HEK293 (cell line): Measurements from ENCODE around the gene OR4D1.

ENCODE experiments used
- CTCF ChIA-PET: fragments of 350-600 bp; formaldehyde crosslinking; extraction: SDS; loops from one replicate; lab custom pipeline; 2021; ENCODE audit warnings: antibody characterized with exemption; lab: Yijun Ruan, JAX
- POLR2A ChIA-PET: fragments of 300-600 bp; formaldehyde crosslinking; extraction: SDS; loops from one replicate; lab custom pipeline; 2020; ENCODE audit warnings: antibody characterized with exemption, inconsistent platforms; lab: Yijun Ruan, JAX
- H3K27ac ChIP-seq: fragments of 200-500 bp; sonication (Bioruptor generic); 2 replicates; pipeline ENCODE4 v1.5.1; 2014; ENCODE audit warnings: low read depth, low read length, control low read depth, inconsistent platforms; ENCODE audit errors: extremely low read depth
- H3K36me3 ChIP-seq, 2 experiments: fragments of 200-500 bp in 1 of 2; sonication (Bioruptor generic) in 1 of 2; 1 replicate in 1 of 2; 2 replicates in 1 of 2; pipeline ENCODE4 v1.5.1; 2014 to 2017; ENCODE audit warnings: inconsistent platforms in 2 of 2, low read length in 2 of 2; ENCODE audit not compliant: control insufficient read depth in 2 of 2, insufficient read depth in 1 of 2
- H3K4me1 ChIP-seq: fragments of 200-500 bp; sonication (Bioruptor generic); 2 replicates; pipeline ENCODE4 v1.5.1; 2014; ENCODE audit warnings: mild to moderate bottlenecking, low read length, inconsistent platforms; ENCODE audit not compliant: control insufficient read depth, insufficient read depth
- H3K4me3 ChIP-seq: 2 replicates; pipeline ENCODE4 v1.5.1; 2011; ENCODE audit warnings: low read depth, mild to moderate bottlenecking, control low read depth, low read length, moderate library complexity
- H3K9me3 ChIP-seq: fragments of 200-500 bp; sonication (Bioruptor generic); 2 replicates; pipeline ENCODE4 v1.5.1; 2014; ENCODE audit warnings: low read depth, low read length, inconsistent platforms; ENCODE audit not compliant: control insufficient read depth, insufficient read depth
- ATF2 ChIP-seq: fragments of 450-650 bp; formaldehyde crosslinking; IDR thresholded peaks from 2 replicates; pipeline ENCODE4 v1.5.1; 2016; ENCODE audit warnings: missing biosample characterization, missing genetic modification characterization, low read depth
- OSR2 ChIP-seq: fragments of 450-650 bp; formaldehyde crosslinking; IDR thresholded peaks from 2 replicates; pipeline ENCODE4 v1.5.1; 2016; ENCODE audit warnings: missing biosample characterization, missing genetic modification characterization
- PATZ1 ChIP-seq: fragments of 450-650 bp; formaldehyde crosslinking; IDR thresholded peaks from 2 replicates; pipeline ENCODE4 v1.5.1; 2016; ENCODE audit warnings: missing biosample characterization, missing genetic modification characterization
- SALL2 ChIP-seq: fragments of 450-650 bp; formaldehyde crosslinking; IDR thresholded peaks from 2 replicates; pipeline ENCODE4 v1.5.0; 2017; ENCODE audit warnings: missing biosample characterization, mild to moderate bottlenecking, missing genetic modification characterization, borderline replicate concordance
- TSHZ1 ChIP-seq: fragments of 450-650 bp; formaldehyde crosslinking; IDR thresholded peaks from 2 replicates; pipeline ENCODE4 v1.5.1; 2016; ENCODE audit warnings: missing biosample characterization, missing genetic modification characterization, borderline replicate concordance
- ZBTB48 ChIP-seq: fragments of 450-650 bp; formaldehyde crosslinking; IDR thresholded peaks from 2 replicates; pipeline ENCODE4 v1.5.1; 2016; ENCODE audit warnings: missing biosample characterization, missing genetic modification characterization
- ZEB2 ChIP-seq: fragments of 450-650 bp; formaldehyde crosslinking; IDR thresholded peaks from 2 replicates; pipeline ENCODE4 v1.5.1; 2016; ENCODE audit warnings: missing biosample characterization, missing genetic modification characterization
- ZNF138 ChIP-seq: fragments of 450-650 bp; formaldehyde crosslinking; IDR thresholded peaks from 2 replicates; pipeline ENCODE4 v1.5.1; 2016; ENCODE audit warnings: missing biosample characterization, missing genetic modification characterization, borderline replicate concordance
- ZNF16 ChIP-seq: fragments of 450-650 bp; formaldehyde crosslinking; IDR thresholded peaks from 2 replicates; pipeline ENCODE4 v1.5.1; 2016; ENCODE audit warnings: low read depth, missing biosample characterization, missing genetic modification characterization
- ZNF174 ChIP-seq: fragments of 450-650 bp; formaldehyde crosslinking; IDR thresholded peaks from 2 replicates; pipeline ENCODE4 v1.5.0; 2017; ENCODE audit warnings: missing biosample characterization, mild to moderate bottlenecking, missing genetic modification characterization
- ZNF398 ChIP-seq: fragments of 450-650 bp; formaldehyde crosslinking; IDR thresholded peaks from 2 replicates; pipeline ENCODE4 v1.5.1; 2017; ENCODE audit warnings: missing biosample characterization, missing genetic modification characterization
- ZNF423 ChIP-seq: fragments of 450-650 bp; formaldehyde crosslinking; IDR thresholded peaks from 2 replicates; pipeline ENCODE4 v1.5.1; 2016; ENCODE audit warnings: missing biosample characterization, missing genetic modification characterization
- ZNF518A ChIP-seq: fragments of 450-650 bp; formaldehyde crosslinking; conservative IDR thresholded peaks from 2 replicates; pipeline ENCODE4 v1.5.1; 2016; ENCODE audit warnings: low read depth, missing biosample characterization, missing genetic modification characterization
- ZNF610 ChIP-seq: fragments of 450-650 bp; formaldehyde crosslinking; IDR thresholded peaks from 2 replicates; pipeline ENCODE4 v1.5.1; 2016; ENCODE audit warnings: missing biosample characterization, missing genetic modification characterization, borderline replicate concordance
- ZNF624 ChIP-seq: fragments of 450-650 bp; formaldehyde crosslinking; IDR thresholded peaks from 2 replicates; pipeline ENCODE4 v1.5.1; 2017; ENCODE audit warnings: missing biosample characterization, missing genetic modification characterization
- ZNF664 ChIP-seq: fragments of 450-650 bp; formaldehyde crosslinking; IDR thresholded peaks from 2 replicates; pipeline ENCODE4 v1.5.1; 2016; ENCODE audit warnings: missing biosample characterization, missing genetic modification characterization
- ZNF704 ChIP-seq: fragments of 450-650 bp; formaldehyde crosslinking; IDR thresholded peaks from 2 replicates; pipeline ENCODE4 v1.5.1; 2016; ENCODE audit warnings: missing biosample characterization, missing genetic modification characterization
- ZNF791 ChIP-seq: fragments of 450-650 bp; formaldehyde crosslinking; IDR thresholded peaks from 2 replicates; pipeline ENCODE4 v1.5.1; 2016; ENCODE audit warnings: missing biosample characterization, missing genetic modification characterization
- ZNF830 ChIP-seq: fragments of 450-650 bp; IDR thresholded peaks from 2 replicates; pipeline ENCODE4 v1.5.0; 2018; ENCODE audit warnings: missing biosample characterization, missing genetic modification characterization, low read depth, mild to moderate bottlenecking, moderate library complexity
- ZNF843 ChIP-seq: fragments of 450-650 bp; formaldehyde crosslinking; IDR thresholded peaks from 2 replicates; pipeline ENCODE4 v1.5.1; 2016; ENCODE audit warnings: missing biosample characterization, missing genetic modification characterization

The OR4D1 gene

GRCh38 chr17:58166682-58167081, 18.5 kb downstream of the OR4D1 start, which contains the start of gene OR4D2 (continued):
- TF ChIP-seq ZNF518A (tag by site-specific recombination), result no peak
- TF ChIP-seq ZNF610 (tag by site-specific recombination), result no peak
- TF ChIP-seq OSR2 (tag by site-specific recombination), result no peak
- TF ChIP-seq ZEB2 (tag by site-specific recombination), result no peak
- TF ChIP-seq ZNF704 (tag by site-specific recombination), result no peak
- no peak for TF ChIP-seq ZNF423 (tag by site-specific recombination)
- no peak for TF ChIP-seq ZNF791 (tag by site-specific recombination)
- no peak for TF ChIP-seq ZNF138 (tag by site-specific recombination)
- TF ChIP-seq ZNF398 (tag by site-specific recombination), result no peak
- TF ChIP-seq ATF2 (tag by site-specific recombination), result no peak

GRCh38 chr17:58170622-58171021, 22.4 kb downstream of the OR4D1 start:
- CTCF ChIA-PET, result interaction anchor here (0.5 to 1.8 kb wide), 10 partner anchors 10 to 776 kb away, joined by 3 to 10 read pairs (median 3); partner anchors contain the start of gene SRSF1
- H3K9me3 ChIP-seq, result no peaks in the 10 kb centered on the region
- no peak overlapping the region for H3K27ac ChIP-seq
- POLR2A ChIA-PET, result no interaction called here
- H3K4me1 ChIP-seq, result no peaks in the 10 kb centered on the region
- no peak overlapping the region for H3K4me3 ChIP-seq
- TF ChIP-seq ZNF624 (tag by site-specific recombination) (no peak), TSHZ1 (tag by site-specific recombination) (no peak), ZNF16 (no peak), ZNF830 (tag by site-specific recombination) (no peak), ZNF664 (no peak), ZNF843 (no peak), PATZ1 (tag by site-specific recombination) (no peak), SALL2 (tag by site-specific recombination) (no peak), ZNF423 (tag by site-specific recombination) (no peak), ZBTB48 (tag by site-specific recombination) (no peak), ZNF174 (tag by site-specific recombination) (no peak)
- H3K36me3 ChIP-seq, result no peaks in the 10 kb centered on the region
